ENCODE results near the gene CETN2.

CETN2 gene

GRCh38 chrX:152869972-152870371 is 39.4 kb upstream of the CETN2 start:
- no peak overlapping the region for H3K4me3 ChIP-seq (ENCODE audit: low read depth, low read length)

GRCh38 chrX:152866386-152866785 is 35.8 kb upstream of the CETN2 start:
- H3K4me3 ChIP-seq (ENCODE audit: low read depth, low read length), result no peak overlapping the region
- TF ChIP-seq CTCF (IDR thresholded peaks at IDR 0.05; ENCODE audit: borderline replicate concordance, insufficient read depth, low read depth, low read length), result no peak

More at GRCh38 chrX:152869972-152870371, 39.4 kb upstream of the CETN2 start:
- TF ChIP-seq CTCF (IDR thresholded peaks at IDR 0.05; ENCODE audit: borderline replicate concordance, insufficient read depth, low read depth, low read length), result no peak

GRCh38 chrX:152865232-152865920 is 34.8 kb upstream of the CETN2 start:
- H3K4me3 ChIP-seq (ENCODE audit: low read depth, low read length), result no peak overlapping the region
- no peak for TF ChIP-seq CTCF (IDR thresholded peaks at IDR 0.05; ENCODE audit: borderline replicate concordance, insufficient read depth, low read depth, low read length)

GRCh38 chrX:152861826-152862225 is 31.3 kb upstream of the CETN2 start:
- H3K4me3 ChIP-seq (ENCODE audit: low read depth, low read length), result no peak overlapping the region
- TF ChIP-seq CTCF (IDR thresholded peaks at IDR 0.05; ENCODE audit: borderline replicate concordance, insufficient read depth, low read depth, low read length), result no peak

GRCh38 chrX:152861116-152861515 is 30.6 kb upstream of the CETN2 start:
- no peak overlapping the region for H3K4me3 ChIP-seq (ENCODE audit: low read depth, low read length)
- no peak for TF ChIP-seq CTCF (IDR thresholded peaks at IDR 0.05; ENCODE audit: borderline replicate concordance, insufficient read depth, low read depth, low read length)

- TF ChIP-seq CTCF (IDR thresholded peaks at IDR 0.05; ENCODE audit: borderline replicate concordance, insufficient read depth, low read depth, low read length), result no peak
- no peak overlapping the region for H3K4me3 ChIP-seq (ENCODE audit: low read depth, low read length)
These were observed 23.4 kb upstream of the CETN2 start for GRCh38 chrX:152853986-152854385.

- no peak overlapping the region for H3K4me3 ChIP-seq (ENCODE audit: low read depth, low read length)
- TF ChIP-seq CTCF (IDR thresholded peaks at IDR 0.05; ENCODE audit: borderline replicate concordance, insufficient read depth, low read depth, low read length), result no peak
These were observed 19.9 kb upstream of the CETN2 start for GRCh38 chrX:152850465-152850864.
